GM12873 (cell line): Measurements from ENCODE around the gene C14orf180.

ENCODE experiments used
- TF ChIP-seq, protein P1 (sequence below): IDR thresholded peaks from 2 replicates; pipeline ENCODE4 v1.5.1; 2012; ENCODE audit warnings: low read depth, mild to moderate bottlenecking, moderate library complexity, low read length, control low read depth; ENCODE audit not compliant: insufficient read depth; ENCODE audit errors: missing control alignments

The C14orf180 gene

DNA sequence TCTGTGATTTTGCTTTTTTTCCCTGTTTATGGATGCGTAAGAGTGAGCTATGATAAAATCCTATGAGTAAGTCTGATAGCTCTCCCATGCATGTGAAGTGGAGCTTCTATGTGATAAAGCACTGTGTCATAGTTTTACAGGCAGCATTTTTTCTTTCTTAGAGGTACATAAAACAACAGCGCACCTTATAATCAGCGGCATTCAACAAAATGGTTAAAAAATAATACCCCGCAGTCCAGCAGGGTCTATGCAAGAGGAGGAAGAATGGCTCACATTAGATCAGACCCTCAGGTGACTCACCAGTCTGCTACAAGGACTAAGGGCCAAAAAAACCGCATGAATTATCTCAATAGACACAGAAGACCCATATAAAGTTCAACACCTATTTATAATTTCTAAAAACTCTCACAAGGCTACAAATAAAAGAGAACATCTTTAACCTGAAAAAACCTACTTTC lies 58.0 kb downstream of the C14orf180 start:
- TF ChIP-seq, protein P1, sequence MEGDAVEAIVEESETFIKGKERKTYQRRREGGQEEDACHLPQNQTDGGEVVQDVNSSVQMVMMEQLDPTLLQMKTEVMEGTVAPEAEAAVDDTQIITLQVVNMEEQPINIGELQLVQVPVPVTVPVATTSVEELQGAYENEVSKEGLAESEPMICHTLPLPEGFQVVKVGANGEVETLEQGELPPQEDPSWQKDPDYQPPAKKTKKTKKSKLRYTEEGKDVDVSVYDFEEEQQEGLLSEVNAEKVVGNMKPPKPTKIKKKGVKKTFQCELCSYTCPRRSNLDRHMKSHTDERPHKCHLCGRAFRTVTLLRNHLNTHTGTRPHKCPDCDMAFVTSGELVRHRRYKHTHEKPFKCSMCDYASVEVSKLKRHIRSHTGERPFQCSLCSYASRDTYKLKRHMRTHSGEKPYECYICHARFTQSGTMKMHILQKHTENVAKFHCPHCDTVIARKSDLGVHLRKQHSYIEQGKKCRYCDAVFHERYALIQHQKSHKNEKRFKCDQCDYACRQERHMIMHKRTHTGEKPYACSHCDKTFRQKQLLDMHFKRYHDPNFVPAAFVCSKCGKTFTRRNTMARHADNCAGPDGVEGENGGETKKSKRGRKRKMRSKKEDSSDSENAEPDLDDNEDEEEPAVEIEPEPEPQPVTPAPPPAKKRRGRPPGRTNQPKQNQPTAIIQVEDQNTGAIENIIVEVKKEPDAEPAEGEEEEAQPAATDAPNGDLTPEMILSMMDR = no peak

DNA sequence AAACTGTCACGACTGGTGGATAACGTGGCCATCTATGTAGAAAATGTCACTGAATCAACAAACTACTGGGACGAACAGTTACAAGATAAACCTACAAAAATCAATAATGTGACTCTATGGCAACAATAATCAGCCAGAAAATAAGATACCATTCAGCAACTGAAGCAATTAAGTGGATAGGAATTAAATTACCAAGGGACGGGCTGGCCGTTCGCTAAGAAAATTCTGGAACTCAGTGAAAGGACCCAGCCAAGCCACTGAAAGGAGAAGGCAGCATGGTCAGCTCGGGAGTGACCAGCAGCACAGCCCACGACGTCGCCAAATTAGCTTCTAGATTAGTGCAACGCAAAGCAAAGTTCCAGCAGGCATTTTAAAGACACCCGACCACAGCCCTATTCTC lies 58.6 kb downstream of the C14orf180 start:
- TF ChIP-seq, protein P1 = no peak

DNA sequence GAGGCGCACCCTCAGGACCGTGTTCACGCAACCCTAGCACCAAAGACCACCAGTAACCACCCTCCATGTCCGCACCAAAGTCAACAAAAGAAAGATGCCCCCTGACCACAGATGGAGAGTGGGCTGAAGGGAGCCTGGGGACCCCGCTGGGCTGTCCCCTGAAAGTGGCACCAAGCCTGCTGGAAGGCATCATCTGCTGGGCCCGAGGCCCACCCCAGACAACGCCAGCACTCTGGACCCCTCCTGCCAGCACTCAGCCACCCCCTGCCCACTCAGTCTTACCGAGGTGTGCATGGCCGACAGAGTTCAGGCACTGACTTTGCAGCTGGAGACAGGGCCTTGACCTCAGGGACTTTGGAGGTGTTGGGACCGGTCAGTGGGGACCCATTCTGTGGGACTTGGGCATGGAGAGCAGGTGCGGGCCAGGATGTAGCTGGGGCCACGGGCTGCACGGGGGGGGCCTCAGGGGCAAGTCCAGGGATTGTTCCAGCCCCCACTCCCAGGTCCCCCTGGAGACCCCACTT lies 59.4 kb downstream of the C14orf180 start:
- TF ChIP-seq, protein P1 = no peak

DNA sequence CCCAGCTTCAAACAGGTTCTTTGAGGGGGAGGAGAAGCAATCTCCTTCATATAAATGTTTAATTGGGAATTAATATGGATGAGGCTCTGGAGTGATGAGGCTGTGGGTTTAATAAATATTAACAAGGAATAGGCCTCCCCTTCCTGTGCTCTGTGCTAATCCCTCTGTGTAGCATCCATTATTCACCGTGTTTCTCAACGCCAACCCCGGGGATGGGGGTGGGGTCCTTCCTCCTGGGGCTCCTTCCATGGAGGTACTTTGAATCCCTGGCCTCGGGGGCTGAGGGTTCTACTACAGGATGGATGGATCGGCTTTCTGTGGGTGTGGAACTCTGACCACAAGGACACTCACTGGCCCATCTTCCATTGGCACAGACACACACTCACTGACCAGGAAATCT lies 59.9 kb downstream of the C14orf180 start:
- TF ChIP-seq, protein P1 = no peak
